Measurements from ENCODE around the gene GHR.
A peak's percentile ranks its signal among the peaks of the same experiment; 100 is the strongest.

Gene GHR

DNA sequence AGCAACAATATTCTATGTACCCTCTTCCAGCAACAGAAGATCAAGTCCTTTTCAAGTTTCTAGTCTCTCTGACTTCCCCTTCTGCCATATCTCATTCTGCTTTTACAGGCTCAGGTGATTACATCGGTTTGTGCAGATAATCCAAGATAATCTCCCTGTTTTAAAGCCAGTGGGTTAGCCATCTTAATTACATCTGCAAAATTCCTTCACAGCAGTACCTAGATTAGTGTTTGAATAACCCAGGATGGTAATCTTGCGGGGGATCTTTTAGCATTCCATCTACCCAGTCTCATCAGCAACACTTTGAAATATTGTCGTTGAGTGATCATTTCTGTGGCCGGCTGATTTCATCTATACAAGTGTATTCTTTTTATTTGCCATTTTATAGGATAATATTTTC lies 130.2 kb downstream of the GHR start:
- TF ChIP-seq, protein P1, sequence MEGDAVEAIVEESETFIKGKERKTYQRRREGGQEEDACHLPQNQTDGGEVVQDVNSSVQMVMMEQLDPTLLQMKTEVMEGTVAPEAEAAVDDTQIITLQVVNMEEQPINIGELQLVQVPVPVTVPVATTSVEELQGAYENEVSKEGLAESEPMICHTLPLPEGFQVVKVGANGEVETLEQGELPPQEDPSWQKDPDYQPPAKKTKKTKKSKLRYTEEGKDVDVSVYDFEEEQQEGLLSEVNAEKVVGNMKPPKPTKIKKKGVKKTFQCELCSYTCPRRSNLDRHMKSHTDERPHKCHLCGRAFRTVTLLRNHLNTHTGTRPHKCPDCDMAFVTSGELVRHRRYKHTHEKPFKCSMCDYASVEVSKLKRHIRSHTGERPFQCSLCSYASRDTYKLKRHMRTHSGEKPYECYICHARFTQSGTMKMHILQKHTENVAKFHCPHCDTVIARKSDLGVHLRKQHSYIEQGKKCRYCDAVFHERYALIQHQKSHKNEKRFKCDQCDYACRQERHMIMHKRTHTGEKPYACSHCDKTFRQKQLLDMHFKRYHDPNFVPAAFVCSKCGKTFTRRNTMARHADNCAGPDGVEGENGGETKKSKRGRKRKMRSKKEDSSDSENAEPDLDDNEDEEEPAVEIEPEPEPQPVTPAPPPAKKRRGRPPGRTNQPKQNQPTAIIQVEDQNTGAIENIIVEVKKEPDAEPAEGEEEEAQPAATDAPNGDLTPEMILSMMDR (IDR thresholded peaks at IDR 0.05; ENCODE audit: low read depth, low read length): no peak
- DNase-seq (ENCODE audit: low read depth in 2 of 2): no peak
- H3K4me3 ChIP-seq (replicated peaks in 1 of 2; ENCODE audit: low read depth in 2 of 2, low read length in 2 of 2): no peak overlapping the region

- TF ChIP-seq, protein P1 (IDR thresholded peaks at IDR 0.05; ENCODE audit: low read depth, low read length): no peak
- no peak overlapping the region for H3K4me3 ChIP-seq (replicated peaks in 1 of 2; ENCODE audit: low read depth in 2 of 2, low read length in 2 of 2)
- DNase-seq (ENCODE audit: low read depth in 2 of 2): no peak
Measured at GRCh38 chr5:42555010-42555409, 131.8 kb downstream of the GHR start.

GRCh38 chr5:42555797-42556196 lies 132.6 kb downstream of the GHR start:
- no peak overlapping the region for H3K4me3 ChIP-seq (replicated peaks in 1 of 2; ENCODE audit: low read depth in 2 of 2, low read length in 2 of 2)
- DNase-seq (ENCODE audit: low read depth in 2 of 2): peak in 1 of 2 donors; percentile 6
- TF ChIP-seq, protein P1 (IDR thresholded peaks at IDR 0.05; ENCODE audit: low read depth, low read length): no peak

- TF ChIP-seq, protein P1 (IDR thresholded peaks at IDR 0.05; ENCODE audit: low read depth, low read length): no peak
- DNase-seq (ENCODE audit: low read depth in 2 of 2): no peak
- no peak overlapping the region for H3K4me3 ChIP-seq (replicated peaks in 1 of 2; ENCODE audit: low read depth in 2 of 2, low read length in 2 of 2)
Measured at GRCh38 chr5:42557689-42558088, 134.4 kb downstream of the GHR start.

- peak in 1 of 2 donors; percentile 3 for DNase-seq (ENCODE audit: low read depth in 2 of 2)
- TF ChIP-seq, protein P1 (IDR thresholded peaks at IDR 0.05; ENCODE audit: low read depth, low read length): no peak
- no peak overlapping the region for H3K4me3 ChIP-seq (replicated peaks in 1 of 2; ENCODE audit: low read depth in 2 of 2, low read length in 2 of 2)
Measured at GRCh38 chr5:42561656-42562055, 138.4 kb downstream of the GHR start.

GRCh38 chr5:42564689-42565356 lies 141.6 kb downstream of the GHR start:
- TF ChIP-seq, protein P1 (IDR thresholded peaks at IDR 0.05; ENCODE audit: low read depth, low read length): no peak
- no peak overlapping the region for H3K4me3 ChIP-seq (replicated peaks in 1 of 2; ENCODE audit: low read depth in 2 of 2, low read length in 2 of 2)
- DNase-seq (ENCODE audit: low read depth in 2 of 2): no peak

Measured in cardiac fibroblast (primary cell).